Gastrocnemius medialis (tissue), 4 donors: ENCODE results near the gene SYT17.

Experiments used
- POLR2A ChIP-seq, 2 donors: fragments of 450-650 bp; IDR thresholded peaks; one replicate each; pipeline ENCODE4 v1.6.1; 2017; ENCODE audit warnings: antibody characterized with exemption in 2 of 2, mild to moderate bottlenecking in 2 of 2, moderate library complexity in 2 of 2
- TF ChIP-seq, protein P1 (sequence below), 5 experiments: fragments of 450-650 bp in 3 of 5; fragments of 200-600 bp in 2 of 5; sonication (generic) in 2 of 5; IDR thresholded peaks in 4 of 5; conservative IDR thresholded peaks in 1 of 5; 1 replicate in 4 of 5; 2 replicates in 1 of 5; pipeline ENCODE4 v1.5.1; 2016 to 2019; ENCODE audit warnings: antibody characterized with exemption in 5 of 5, mild to moderate bottlenecking in 3 of 5, moderate library complexity in 3 of 5

DNA sequence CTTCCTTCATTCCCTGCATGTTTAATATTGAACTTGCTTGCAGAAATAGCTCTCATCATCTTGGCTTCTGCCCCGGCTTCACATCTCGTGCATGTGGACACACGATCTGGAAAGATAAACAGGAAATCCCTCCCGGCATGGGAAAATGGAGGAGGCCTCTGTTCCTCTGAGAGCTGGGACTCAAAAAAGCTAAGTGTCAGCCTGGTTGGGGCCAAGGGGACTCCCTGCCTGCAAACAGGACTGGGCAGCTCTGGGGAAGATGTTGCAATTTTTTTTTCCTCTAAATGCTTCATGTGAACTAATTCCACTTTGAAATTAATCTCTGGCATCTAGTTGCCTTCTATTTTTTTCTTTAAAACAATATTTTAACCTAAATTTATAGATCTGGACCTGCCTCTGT is 29.4 kb upstream of the SYT17 start:
- TF ChIP-seq, protein P1, sequence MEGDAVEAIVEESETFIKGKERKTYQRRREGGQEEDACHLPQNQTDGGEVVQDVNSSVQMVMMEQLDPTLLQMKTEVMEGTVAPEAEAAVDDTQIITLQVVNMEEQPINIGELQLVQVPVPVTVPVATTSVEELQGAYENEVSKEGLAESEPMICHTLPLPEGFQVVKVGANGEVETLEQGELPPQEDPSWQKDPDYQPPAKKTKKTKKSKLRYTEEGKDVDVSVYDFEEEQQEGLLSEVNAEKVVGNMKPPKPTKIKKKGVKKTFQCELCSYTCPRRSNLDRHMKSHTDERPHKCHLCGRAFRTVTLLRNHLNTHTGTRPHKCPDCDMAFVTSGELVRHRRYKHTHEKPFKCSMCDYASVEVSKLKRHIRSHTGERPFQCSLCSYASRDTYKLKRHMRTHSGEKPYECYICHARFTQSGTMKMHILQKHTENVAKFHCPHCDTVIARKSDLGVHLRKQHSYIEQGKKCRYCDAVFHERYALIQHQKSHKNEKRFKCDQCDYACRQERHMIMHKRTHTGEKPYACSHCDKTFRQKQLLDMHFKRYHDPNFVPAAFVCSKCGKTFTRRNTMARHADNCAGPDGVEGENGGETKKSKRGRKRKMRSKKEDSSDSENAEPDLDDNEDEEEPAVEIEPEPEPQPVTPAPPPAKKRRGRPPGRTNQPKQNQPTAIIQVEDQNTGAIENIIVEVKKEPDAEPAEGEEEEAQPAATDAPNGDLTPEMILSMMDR (IDR thresholded peaks at IDR 0.05 in 4 of 5, conservative IDR thresholded peaks at IDR 0.05 in 1 of 5): no peak
- TF ChIP-seq POLR2A (IDR thresholded peaks at IDR 0.05): no peak
